Neural progenitor cell (in vitro differentiated cells): ENCODE measurements around the gene GOLGA6A. TPM values are rescaled to one million over a fixed set of nuclear protein-coding genes. Genes with fewer than 3 reads are reported as not detected.
"Not testable (repeated sequence)": the region's sequence is repeated elsewhere in the genome, so short reads cannot be mapped to it uniquely, and the experiment has no call there.

ENCODE experiments used
- DNase-seq: peaks from one replicate; pipeline ENCODE4 v3.0.0-alpha.2; 2016; ENCODE audit warnings: low spot score
- H2AFZ ChIP-seq: fragments of 200-600 bp; sonication (generic); replicated peaks from 2 replicates; pipeline ENCODE4 v1.6.1; 2016; ENCODE audit warnings: antibody characterized with exemption
- H3F3A ChIP-seq: fragments of 200-600 bp; sonication (generic); 2 replicates; pipeline ENCODE4 v1.6.1; 2016; ENCODE audit warnings: antibody characterized with exemption, low read depth
- H3K27ac ChIP-seq: fragments of 200-600 bp; sonication (generic); 2 replicates; pipeline ENCODE4 v1.5.1; 2016; ENCODE audit warnings: mild to moderate bottlenecking
- H3K27me3 ChIP-seq: fragments of 200-600 bp; sonication (generic); 2 replicates; pipeline ENCODE4 v1.6.1; 2016; ENCODE audit warnings: mild to moderate bottlenecking, moderate library complexity
- H3K36me3 ChIP-seq: fragments of 200-600 bp; sonication (generic); 2 replicates; pipeline ENCODE4 v1.5.1; 2016
- H3K4me1 ChIP-seq: fragments of 200-600 bp; sonication (generic); 2 replicates; pipeline ENCODE4 v1.6.1; 2016; ENCODE audit warnings: mixed run types
- H3K4me2 ChIP-seq: fragments of 200-600 bp; sonication (generic); 2 replicates; pipeline ENCODE4 v1.6.1; 2016
- H3K4me3 ChIP-seq: fragments of 200-600 bp; sonication (generic); 2 replicates; pipeline ENCODE4 v1.5.1; 2016
- H3K79me2 ChIP-seq: fragments of 200-600 bp; sonication (generic); 2 replicates; pipeline ENCODE4 v1.6.1; 2016; ENCODE audit warnings: low read depth
- H3K9ac ChIP-seq: fragments of 200-600 bp; sonication (generic); 2 replicates; pipeline ENCODE4 v1.6.1; 2016
- H3K9me3 ChIP-seq: fragments of 200-600 bp; sonication (generic); 2 replicates; pipeline ENCODE4 v1.5.1; 2016; ENCODE audit warnings: low read depth
- H4K20me1 ChIP-seq: fragments of 200-600 bp; sonication (generic); 2 replicates; pipeline ENCODE4 v1.6.1; 2016; ENCODE audit warnings: low read depth
- H3K27ac Mint-ChIP-seq: 3 replicates; pipeline ENCODE4 v1.8.0; 2021; ENCODE audit warnings: mixed read lengths
- H3K27me3 Mint-ChIP-seq: 2 replicates; pipeline ENCODE4 v1.8.0; 2022; ENCODE audit warnings: low read depth, mild to moderate bottlenecking, inconsistent platforms, moderate library complexity, mixed read lengths; ENCODE audit not compliant: insufficient read depth
- H3K36me3 Mint-ChIP-seq: 3 replicates; pipeline ENCODE4 v1.8.0; 2021; ENCODE audit warnings: mixed read lengths
- H3K4me1 Mint-ChIP-seq: 3 replicates; pipeline ENCODE4 v1.8.0; 2021; ENCODE audit warnings: mixed read lengths
- H3K4me3 Mint-ChIP-seq: 3 replicates; pipeline ENCODE4 v1.8.0; 2021; ENCODE audit warnings: mild to moderate bottlenecking, moderate library complexity, mixed read lengths
- H3K9me3 Mint-ChIP-seq: 3 replicates; pipeline ENCODE4 v1.8.0; 2020; ENCODE audit warnings: mixed read lengths
- EZH2 ChIP-seq: fragments of 200-600 bp; sonication (generic); IDR thresholded peaks from 2 replicates; pipeline ENCODE4 v1.6.1; 2017; ENCODE audit warnings: antibody characterized with exemption, mild to moderate bottlenecking, moderate library complexity
- EZH2phosphoT487 ChIP-seq: fragments of 200-600 bp; sonication (generic); IDR thresholded peaks from 2 replicates; pipeline ENCODE4 v1.6.1; 2017; ENCODE audit warnings: antibody characterized with exemption
- total RNA-seq: library from RNA; depleted of rRNA; stranded (reverse); fragments of >200 nt; gene quantifications from 2 replicates; pipeline ENCODE4 v1.2.3, GENCODE V29; 2015; ENCODE audit warnings: low replicate concordance
- TF ChIP-seq, protein P1 (sequence below): fragments of 200-600 bp; sonication (generic); IDR thresholded peaks from 2 replicates; pipeline ENCODE4 v1.5.1; 2017; ENCODE audit warnings: antibody characterized with exemption, mild to moderate bottlenecking

GOLGA6A gene
- total RNA-seq, 1 donor from 2014 or later: 0.04 TPM

DNA sequence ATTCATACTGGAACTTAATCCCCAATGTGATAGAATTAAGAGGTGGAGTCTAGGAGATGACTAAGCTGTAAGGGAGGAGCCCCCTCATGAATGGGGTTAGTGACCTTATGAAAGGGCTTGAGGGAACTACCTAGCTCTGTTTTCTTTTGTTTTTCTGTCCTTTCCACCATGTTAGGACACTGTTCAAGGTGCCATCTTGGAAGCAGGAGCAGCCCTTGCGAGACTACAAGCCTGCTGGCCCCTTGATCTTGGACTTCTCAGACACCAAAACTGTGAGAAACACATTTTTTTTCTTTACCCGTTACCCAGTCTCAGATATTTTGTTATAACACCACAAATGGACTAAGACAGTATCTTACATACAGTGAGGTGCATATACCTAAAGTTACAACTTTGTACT, 26.5 kb downstream of the GOLGA6A start:
- Histone ChIP-seq H3K36me3 (no peaks in the 10 kb centered on the region), H3F3A (no peaks in the 10 kb centered on the region), H3K4me1 (no peaks in the 10 kb centered on the region), H3K27me3 (peaks cover 38% of the 10 kb centered on the region), H3K27ac (no peak overlapping the region), H3K4me2 (no peak overlapping the region), H2AFZ (no peak overlapping the region), H3K9me3 (no peaks in the 10 kb centered on the region), H4K20me1 (no peaks in the 10 kb centered on the region), H3K79me2 (no peaks in the 10 kb centered on the region), H3K9ac (no peak overlapping the region), H3K4me3 (no peak overlapping the region)
- DNase-seq: no peak
- Mint-ChIP-seq H3K4me3 (no peak overlapping the region), H3K9me3 (peaks cover 3% of the 10 kb centered on the region), H3K36me3 (no peaks in the 10 kb centered on the region), H3K27ac (no peak overlapping the region), H3K4me1 (peaks cover 5% of the 10 kb centered on the region), H3K27me3 (peaks cover 5% of the 10 kb centered on the region)
- TF ChIP-seq, protein P1, sequence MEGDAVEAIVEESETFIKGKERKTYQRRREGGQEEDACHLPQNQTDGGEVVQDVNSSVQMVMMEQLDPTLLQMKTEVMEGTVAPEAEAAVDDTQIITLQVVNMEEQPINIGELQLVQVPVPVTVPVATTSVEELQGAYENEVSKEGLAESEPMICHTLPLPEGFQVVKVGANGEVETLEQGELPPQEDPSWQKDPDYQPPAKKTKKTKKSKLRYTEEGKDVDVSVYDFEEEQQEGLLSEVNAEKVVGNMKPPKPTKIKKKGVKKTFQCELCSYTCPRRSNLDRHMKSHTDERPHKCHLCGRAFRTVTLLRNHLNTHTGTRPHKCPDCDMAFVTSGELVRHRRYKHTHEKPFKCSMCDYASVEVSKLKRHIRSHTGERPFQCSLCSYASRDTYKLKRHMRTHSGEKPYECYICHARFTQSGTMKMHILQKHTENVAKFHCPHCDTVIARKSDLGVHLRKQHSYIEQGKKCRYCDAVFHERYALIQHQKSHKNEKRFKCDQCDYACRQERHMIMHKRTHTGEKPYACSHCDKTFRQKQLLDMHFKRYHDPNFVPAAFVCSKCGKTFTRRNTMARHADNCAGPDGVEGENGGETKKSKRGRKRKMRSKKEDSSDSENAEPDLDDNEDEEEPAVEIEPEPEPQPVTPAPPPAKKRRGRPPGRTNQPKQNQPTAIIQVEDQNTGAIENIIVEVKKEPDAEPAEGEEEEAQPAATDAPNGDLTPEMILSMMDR: no peak
- no peak for TF ChIP-seq EZH2
- no peak for TF ChIP-seq EZH2phosphoT487

GRCh38 chr15:74053941-74054529, 28.3 kb downstream of the GOLGA6A start:
- no peaks in the 10 kb centered on the region for H3K4me1 ChIP-seq
- no peak overlapping the region for H3K4me3 ChIP-seq
- Mint-ChIP-seq H3K4me1 (peaks cover 5% of the 10 kb centered on the region), H3K9me3 (peaks cover 3% of the 10 kb centered on the region), H3K36me3 (no peaks in the 10 kb centered on the region), H3K27me3 (peaks cover 8% of the 10 kb centered on the region), H3K4me3 (no peak overlapping the region), H3K27ac (no peak overlapping the region)
- H3K9ac ChIP-seq: no peak overlapping the region
- no peaks in the 10 kb centered on the region for H4K20me1 ChIP-seq
- no peaks in the 10 kb centered on the region for H3K9me3 ChIP-seq
- no peaks in the 10 kb centered on the region for H3K36me3 ChIP-seq
- H3K4me2 ChIP-seq: no peak overlapping the region
- no peaks in the 10 kb centered on the region for H3K79me2 ChIP-seq
- H3K27me3 ChIP-seq: peaks cover 38% of the 10 kb centered on the region
- no peak overlapping the region for H3K27ac ChIP-seq
- DNase-seq: peak; percentile 89
- no peak overlapping the region for H2AFZ ChIP-seq
- TF ChIP-seq EZH2phosphoT487 (no peak), EZH2 (no peak)
- TF ChIP-seq, protein P1: peak; percentile 66
- no peaks in the 10 kb centered on the region for H3F3A ChIP-seq

DNA sequence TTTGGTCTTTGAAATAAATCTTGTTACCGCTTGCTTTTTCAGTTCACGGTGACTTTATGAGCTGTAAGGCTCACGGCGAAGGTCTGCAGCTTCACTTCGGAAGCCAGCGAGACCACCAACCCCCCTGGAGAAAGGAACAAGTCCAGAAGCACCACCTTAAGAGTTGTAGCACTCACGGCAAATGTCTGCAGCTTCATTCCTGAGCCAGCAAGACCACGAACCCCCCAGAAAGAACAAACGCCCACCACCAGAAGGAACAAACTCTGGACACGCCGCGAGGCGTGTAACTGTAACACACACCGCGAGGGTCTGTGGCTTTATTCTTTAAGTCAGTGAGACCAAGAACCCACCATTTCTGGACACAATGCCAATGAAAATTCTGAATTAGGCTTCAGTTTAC, 28.8 kb downstream of the GOLGA6A start:
- H3K4me3 ChIP-seq: no peak overlapping the region
- Mint-ChIP-seq H3K36me3 (no peaks in the 10 kb centered on the region), H3K27ac (peak overlapping the region; percentile 50), H3K27me3 (peaks cover 8% of the 10 kb centered on the region), H3K9me3 (peaks cover 3% of the 10 kb centered on the region), H3K4me1 (peaks cover 5% of the 10 kb centered on the region), H3K4me3 (no peak overlapping the region)
- peaks cover 37% of the 10 kb centered on the region for H3K27me3 ChIP-seq
- no peak overlapping the region for H2AFZ ChIP-seq
- H3K27ac ChIP-seq: no peak overlapping the region
- no peak overlapping the region for H3K4me2 ChIP-seq
- H3K9me3 ChIP-seq: no peaks in the 10 kb centered on the region
- H3K9ac ChIP-seq: no peak overlapping the region
- H3K36me3 ChIP-seq: no peaks in the 10 kb centered on the region
- H3K79me2 ChIP-seq: no peaks in the 10 kb centered on the region
- H4K20me1 ChIP-seq: no peaks in the 10 kb centered on the region
- H3K4me1 ChIP-seq: no peaks in the 10 kb centered on the region
- no peak for DNase-seq
- H3F3A ChIP-seq: no peaks in the 10 kb centered on the region
- TF ChIP-seq EZH2 (no peak), EZH2phosphoT487 (no peak)
- TF ChIP-seq, protein P1: no peak

- not testable (repeated sequence) for H3K4me1 ChIP-seq, H3K27me3 Mint-ChIP-seq, H4K20me1 ChIP-seq, H3K79me2 ChIP-seq, H3F3A ChIP-seq, H3K4me2 ChIP-seq, H3K27ac Mint-ChIP-seq, H3K4me3 Mint-ChIP-seq, H3K9me3 Mint-ChIP-seq, H3K4me1 Mint-ChIP-seq, H3K36me3 Mint-ChIP-seq, H3K9me3 ChIP-seq, H3K9ac ChIP-seq, H3K4me3 ChIP-seq, DNase-seq, H3K27ac ChIP-seq, H3K36me3 ChIP-seq, H2AFZ ChIP-seq
- peaks cover 30% of the 10 kb centered on the region for H3K27me3 ChIP-seq
These were observed 29.8 kb downstream of the GOLGA6A start for GRCh38 chr15:74052271-74053260.
